Measurements from ENCODE around the gene DCDC2B.

Gene DCDC2B

DNA sequence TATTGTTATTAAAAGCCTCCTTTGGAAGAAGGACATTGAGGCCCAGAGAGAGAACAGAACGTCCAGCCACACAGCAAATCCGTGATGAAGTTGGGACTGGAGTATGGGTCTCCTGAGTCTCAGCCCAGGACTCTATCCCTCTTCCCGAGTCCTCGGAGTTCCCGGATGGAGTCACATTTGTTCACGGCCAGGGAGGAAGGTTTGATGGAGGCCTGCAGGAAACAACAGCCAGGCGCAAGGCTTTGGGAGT is 29.8 kb upstream of the DCDC2B start:
- peak overlapping the region; percentile 73 for H3K27ac ChIP-seq (ENCODE audit: low read depth, low read length)
- H3K4me1 ChIP-seq (ENCODE audit: control insufficient read depth, low read length): peaks cover 32% of the 10 kb centered on the region
- peak overlapping the region; percentile 97 for H3K4me2 ChIP-seq (ENCODE audit: low read length)
- peak overlapping the region; percentile 87 for H3K4me3 ChIP-seq (ENCODE audit: low read length)
- H3K27me3 ChIP-seq (ENCODE audit: control insufficient read depth, low read length): no peaks in the 10 kb centered on the region
- H3K79me2 ChIP-seq (ENCODE audit: control insufficient read depth, low read length): peaks cover 40% of the 10 kb centered on the region
- no peaks in the 10 kb centered on the region for H3K9me2 ChIP-seq (replicated peaks; ENCODE audit: control insufficient read depth, low read length)
- H3K36me3 ChIP-seq (ENCODE audit: control insufficient read depth, low read length): peaks cover 35% of the 10 kb centered on the region
- no peaks in the 10 kb centered on the region for H3K9me3 ChIP-seq (ENCODE audit: control insufficient read depth, insufficient read depth, low read length)
- H3F3A ChIP-seq (ENCODE audit: control insufficient read depth, insufficient read depth): peaks cover 17% of the 10 kb centered on the region
- H4K20me1 ChIP-seq (ENCODE audit: control insufficient read depth, insufficient read depth, low read depth, low read length): peaks cover 3% of the 10 kb centered on the region; the same call in 1 of the 2 replicates
- TF ChIP-seq, protein P1, sequence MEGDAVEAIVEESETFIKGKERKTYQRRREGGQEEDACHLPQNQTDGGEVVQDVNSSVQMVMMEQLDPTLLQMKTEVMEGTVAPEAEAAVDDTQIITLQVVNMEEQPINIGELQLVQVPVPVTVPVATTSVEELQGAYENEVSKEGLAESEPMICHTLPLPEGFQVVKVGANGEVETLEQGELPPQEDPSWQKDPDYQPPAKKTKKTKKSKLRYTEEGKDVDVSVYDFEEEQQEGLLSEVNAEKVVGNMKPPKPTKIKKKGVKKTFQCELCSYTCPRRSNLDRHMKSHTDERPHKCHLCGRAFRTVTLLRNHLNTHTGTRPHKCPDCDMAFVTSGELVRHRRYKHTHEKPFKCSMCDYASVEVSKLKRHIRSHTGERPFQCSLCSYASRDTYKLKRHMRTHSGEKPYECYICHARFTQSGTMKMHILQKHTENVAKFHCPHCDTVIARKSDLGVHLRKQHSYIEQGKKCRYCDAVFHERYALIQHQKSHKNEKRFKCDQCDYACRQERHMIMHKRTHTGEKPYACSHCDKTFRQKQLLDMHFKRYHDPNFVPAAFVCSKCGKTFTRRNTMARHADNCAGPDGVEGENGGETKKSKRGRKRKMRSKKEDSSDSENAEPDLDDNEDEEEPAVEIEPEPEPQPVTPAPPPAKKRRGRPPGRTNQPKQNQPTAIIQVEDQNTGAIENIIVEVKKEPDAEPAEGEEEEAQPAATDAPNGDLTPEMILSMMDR (IDR thresholded peaks at IDR 0.05; ENCODE audit: low read depth, low read length, poor library complexity, severe bottlenecking): no peak
- TF ChIP-seq EZH2phosphoT487 (IDR thresholded peaks at IDR 0.05; ENCODE audit: borderline replicate concordance, low read length): no peak

DNA sequence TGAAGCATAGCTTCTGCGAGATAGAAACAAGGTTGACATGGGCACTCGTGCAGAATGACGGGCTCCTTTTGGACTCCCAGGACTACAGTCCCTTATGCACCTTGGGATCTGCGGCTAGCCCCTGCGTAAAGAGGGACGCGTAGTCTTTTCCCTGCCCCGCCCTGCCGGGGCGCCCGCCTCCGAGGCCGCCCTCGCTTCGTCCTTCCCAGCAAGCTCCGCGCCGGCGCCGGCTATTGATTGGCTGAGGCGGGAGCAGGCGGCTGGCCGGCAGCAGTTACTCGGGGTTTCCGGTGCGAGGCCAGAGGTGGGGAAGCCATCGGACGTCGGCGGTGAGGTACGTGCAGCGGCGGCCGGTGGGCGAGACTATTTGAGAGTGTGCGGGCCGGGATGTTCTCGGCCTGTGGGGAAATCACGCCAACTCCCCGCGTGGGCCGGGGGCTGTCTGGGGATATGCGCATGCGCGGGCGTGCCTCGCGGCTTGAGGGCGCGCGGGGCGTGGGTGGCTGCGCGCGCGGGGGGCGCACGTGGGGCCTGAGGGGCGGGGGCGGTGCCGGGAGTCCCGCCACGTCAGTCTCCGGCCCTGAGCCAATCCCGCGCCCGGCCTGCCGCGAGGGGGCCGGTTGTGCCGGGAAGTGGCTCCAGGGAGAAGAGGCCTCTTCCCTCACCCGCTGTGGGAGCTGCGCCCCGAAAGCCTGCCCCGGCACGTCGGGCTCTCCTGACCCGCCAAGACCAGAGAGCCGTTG is 29.3 kb upstream of the DCDC2B start, which contains the start of gene TXLNA:
TSS of gene TXLNA (plus strand) at position 233 of the 743 bp plus-strand sequence. CDS start 671 bp downstream, outside the sequence.
- peaks cover 17% of the 10 kb centered on the region for H3F3A ChIP-seq (ENCODE audit: control insufficient read depth, insufficient read depth)
- peaks cover 40% of the 10 kb centered on the region for H3K36me3 ChIP-seq (ENCODE audit: control insufficient read depth, low read length)
- H3K4me1 ChIP-seq (ENCODE audit: control insufficient read depth, low read length): peaks cover 32% of the 10 kb centered on the region
- no peaks in the 10 kb centered on the region for H3K27me3 ChIP-seq (ENCODE audit: control insufficient read depth, low read length)
- H3K4me3 ChIP-seq (ENCODE audit: low read length): peak within 1 kb of the TSS; percentile 87
- no peaks in the 10 kb centered on the region for H3K9me2 ChIP-seq (replicated peaks; ENCODE audit: control insufficient read depth, low read length)
- peak within 1 kb of the TSS; percentile 73 for H3K27ac ChIP-seq (ENCODE audit: low read depth, low read length)
- H4K20me1 ChIP-seq (ENCODE audit: control insufficient read depth, insufficient read depth, low read depth, low read length): peaks cover 3% of the 10 kb centered on the region; the same call in 1 of the 2 replicates
- H3K9me3 ChIP-seq (ENCODE audit: control insufficient read depth, insufficient read depth, low read length): no peaks in the 10 kb centered on the region
- peaks cover 45% of the 10 kb centered on the region for H3K79me2 ChIP-seq (ENCODE audit: control insufficient read depth, low read length)
- peak within 1 kb of the TSS; percentile 97 for H3K4me2 ChIP-seq (ENCODE audit: low read length)
- no peak for TF ChIP-seq EZH2phosphoT487 (IDR thresholded peaks at IDR 0.05; ENCODE audit: borderline replicate concordance, low read length)
- TF ChIP-seq, protein P1 (IDR thresholded peaks at IDR 0.05; ENCODE audit: low read depth, low read length, poor library complexity, severe bottlenecking): no peak

DNA sequence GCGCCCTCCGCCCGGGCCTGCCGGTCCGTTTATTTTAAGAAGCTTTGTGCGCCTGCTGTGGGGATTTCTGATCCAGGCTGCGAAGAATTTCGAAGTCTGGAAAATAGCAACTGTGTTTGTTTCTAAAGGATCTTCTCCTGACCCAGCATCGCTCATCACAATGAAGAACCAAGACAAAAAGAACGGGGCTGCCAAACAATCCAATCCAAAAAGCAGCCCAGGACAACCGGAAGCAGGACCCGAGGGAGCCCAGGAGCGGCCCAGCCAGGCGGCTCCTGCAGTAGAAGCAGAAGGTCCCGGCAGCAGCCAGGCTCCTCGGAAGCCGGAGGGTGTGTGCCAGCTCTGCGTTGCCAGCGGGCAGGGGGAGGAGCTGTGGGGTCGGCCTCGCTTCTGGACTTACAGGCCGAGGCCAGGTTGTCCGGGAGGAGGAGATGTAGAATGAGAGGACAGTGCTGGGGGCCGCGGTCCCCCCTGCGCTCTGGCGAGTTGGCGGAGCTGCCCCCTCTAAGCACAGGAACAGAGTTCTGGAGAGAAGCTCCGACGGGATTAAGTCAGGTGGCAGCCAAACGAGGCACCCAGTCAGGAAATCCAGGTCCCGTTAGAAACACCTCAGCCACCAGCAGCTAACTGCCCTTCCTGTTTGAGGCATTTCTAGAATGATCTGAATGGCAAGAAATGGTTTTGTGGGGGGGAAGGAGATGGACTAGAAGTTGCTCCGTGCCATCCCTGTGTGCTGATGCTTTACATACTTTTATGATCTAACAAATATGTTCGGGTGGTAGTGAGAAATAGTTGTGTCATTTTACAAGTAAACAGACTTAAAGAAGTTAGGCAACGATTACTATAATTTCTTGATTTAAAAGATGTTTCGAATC is 28.5 kb upstream of the DCDC2B start:
- H3K36me3 ChIP-seq (ENCODE audit: control insufficient read depth, low read length): peaks cover 45% of the 10 kb centered on the region
- peak overlapping the region; percentile 87 for H3K4me3 ChIP-seq (ENCODE audit: low read length)
- peaks cover 17% of the 10 kb centered on the region for H3F3A ChIP-seq (ENCODE audit: control insufficient read depth, insufficient read depth)
- peaks cover 32% of the 10 kb centered on the region for H3K4me1 ChIP-seq (ENCODE audit: control insufficient read depth, low read length)
- peaks cover 51% of the 10 kb centered on the region for H3K79me2 ChIP-seq (ENCODE audit: control insufficient read depth, low read length)
- TF ChIP-seq, protein P1 (IDR thresholded peaks at IDR 0.05; ENCODE audit: low read depth, low read length, poor library complexity, severe bottlenecking): no peak
- TF ChIP-seq EZH2phosphoT487 (IDR thresholded peaks at IDR 0.05; ENCODE audit: borderline replicate concordance, low read length): no peak
- H3K27me3 ChIP-seq (ENCODE audit: control insufficient read depth, low read length): no peaks in the 10 kb centered on the region
- no peaks in the 10 kb centered on the region for H3K9me2 ChIP-seq (replicated peaks; ENCODE audit: control insufficient read depth, low read length)
- H4K20me1 ChIP-seq (ENCODE audit: control insufficient read depth, insufficient read depth, low read depth, low read length): peaks cover 3% of the 10 kb centered on the region; the same call in 1 of the 2 replicates
- no peaks in the 10 kb centered on the region for H3K9me3 ChIP-seq (ENCODE audit: control insufficient read depth, insufficient read depth, low read length)
- H3K4me2 ChIP-seq (ENCODE audit: low read length): peak overlapping the region; percentile 97
- H3K27ac ChIP-seq (ENCODE audit: low read depth, low read length): peak overlapping the region; percentile 73
